Stromal cell of bone marrow (primary cell): Measurements from ENCODE around the gene SNRPF.
A peak's percentile ranks its signal among the peaks of the same experiment; 100 is the strongest.

ENCODE experiments used
- DNase-seq: peaks from one replicate; pipeline ENCODE4 v3.0.0-alpha.2; 2012; ENCODE audit warnings: low read depth

The SNRPF gene

DNA sequence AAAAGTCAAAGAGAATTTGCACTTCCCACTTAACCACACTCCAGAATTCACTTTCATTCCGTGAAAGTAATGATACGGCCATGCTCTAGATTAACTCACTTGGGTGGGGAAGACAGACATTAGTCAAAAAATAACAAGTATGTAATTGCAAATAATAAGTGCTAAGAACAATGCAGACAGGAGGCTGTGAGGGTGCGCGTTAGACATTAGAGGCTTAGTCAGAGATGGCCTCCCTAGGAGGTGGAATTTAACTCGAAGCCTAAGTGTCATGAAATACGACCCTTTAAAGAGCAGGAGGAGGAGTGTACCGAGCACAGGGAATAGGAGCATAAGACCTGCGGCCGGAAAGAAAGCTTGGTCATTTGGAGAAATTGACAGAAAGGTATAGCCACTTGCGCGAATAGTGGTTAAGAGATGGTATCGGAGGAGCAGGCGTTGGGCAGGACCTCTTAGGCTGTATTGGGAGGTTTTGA is 628 bp downstream of the SNRPF start:
- DNase-seq, result no peak

DNA sequence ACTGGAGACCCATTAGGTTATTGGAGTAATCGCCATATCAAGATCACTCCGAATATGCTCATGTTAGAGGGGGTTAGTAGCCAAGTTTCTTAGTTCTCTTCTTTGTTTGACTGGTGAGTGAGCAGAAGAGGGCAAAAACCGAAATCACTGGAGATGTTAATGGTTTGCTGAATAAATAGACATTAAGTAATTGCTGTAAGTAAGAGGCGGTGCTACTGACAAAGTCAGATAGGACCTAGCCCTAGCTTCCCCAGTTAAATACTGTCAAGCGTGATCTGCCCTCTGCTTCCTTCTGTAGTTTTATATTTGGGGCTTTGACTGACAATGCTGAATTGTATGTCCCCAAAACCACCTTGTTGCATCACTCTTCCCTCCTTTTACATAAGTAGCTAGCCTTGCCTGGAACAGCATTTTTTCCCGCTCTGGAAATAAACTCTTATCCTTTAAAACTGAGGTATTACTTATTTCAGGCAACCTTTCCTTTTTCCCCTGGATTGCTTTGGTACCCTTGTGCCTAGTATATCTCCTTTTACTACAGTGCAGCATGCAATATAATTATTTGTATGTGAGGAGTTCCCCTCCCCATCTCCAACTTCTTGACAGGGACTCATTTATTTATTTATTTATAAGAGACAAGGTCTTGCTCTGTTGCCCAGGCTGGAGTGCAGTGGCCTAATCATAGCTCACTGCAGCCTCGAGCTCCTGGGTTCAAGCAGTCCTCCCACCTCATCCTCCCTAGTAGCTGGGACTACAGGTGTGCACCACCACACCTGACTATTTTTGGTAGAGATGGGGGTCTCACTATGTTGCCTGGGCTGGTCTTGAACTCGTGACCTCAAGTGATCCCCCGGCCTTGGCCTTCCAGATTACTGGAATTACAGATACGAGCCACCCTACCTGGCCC is 1.4 kb downstream of the SNRPF start:
- DNase-seq, result no peak

DNA sequence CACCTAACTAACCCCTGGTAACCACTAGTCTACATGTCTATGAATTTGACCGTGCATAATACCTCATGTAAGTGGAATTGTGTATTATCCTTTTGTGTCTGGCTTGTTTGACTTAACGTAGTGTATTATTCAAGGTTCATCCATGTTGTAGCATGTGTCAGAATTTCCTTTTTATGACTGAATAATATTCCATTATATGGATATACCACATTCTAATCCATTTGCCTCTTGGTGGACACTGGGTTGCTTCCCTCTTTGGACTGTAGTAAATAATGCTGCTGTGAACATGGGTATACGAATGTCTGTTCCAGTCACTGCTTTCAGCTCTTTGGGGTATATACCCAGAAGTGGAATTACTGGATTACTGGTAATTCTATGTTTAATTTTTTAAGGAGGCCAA is 3.3 kb downstream of the SNRPF start:
- DNase-seq, result no peak

DNA sequence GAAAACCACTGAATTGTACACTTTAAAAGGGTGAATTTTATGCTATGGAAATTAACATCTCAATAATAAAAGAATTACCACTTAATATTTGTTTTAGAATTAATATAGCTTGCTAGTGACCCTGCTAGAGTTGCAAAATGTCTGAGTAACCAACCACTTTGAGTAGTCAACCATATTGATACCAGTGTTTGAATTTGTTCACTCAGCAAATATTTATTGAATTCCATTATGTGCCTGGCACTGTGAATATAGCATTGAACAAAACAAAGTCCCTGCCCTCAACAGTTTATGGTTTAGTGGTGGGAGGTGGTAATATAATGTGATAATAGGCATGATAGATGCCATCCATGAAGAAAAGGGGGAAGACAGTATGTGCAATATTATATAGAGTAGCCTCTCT is 4.6 kb downstream of the SNRPF start:
- DNase-seq, result no peak

DNA sequence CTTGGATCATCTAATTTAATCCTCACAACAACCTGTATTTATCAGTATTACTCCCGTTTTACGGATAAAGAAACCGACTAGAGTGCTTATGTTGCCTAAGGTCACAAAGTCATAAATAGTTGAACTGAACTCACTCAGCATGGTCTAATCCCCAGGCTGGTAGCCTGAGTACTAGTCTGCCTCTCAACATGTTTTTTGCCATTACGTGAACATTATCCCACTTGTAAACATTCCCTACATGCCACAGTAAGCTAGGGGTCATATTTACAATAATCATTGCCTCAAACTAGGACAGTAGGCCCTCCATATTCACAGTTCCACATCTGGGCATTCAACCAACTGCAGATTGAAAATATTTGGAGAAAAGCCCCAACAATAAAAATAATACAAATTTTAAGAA is 12.1 kb downstream of the SNRPF start:
- no peak for DNase-seq

DNA sequence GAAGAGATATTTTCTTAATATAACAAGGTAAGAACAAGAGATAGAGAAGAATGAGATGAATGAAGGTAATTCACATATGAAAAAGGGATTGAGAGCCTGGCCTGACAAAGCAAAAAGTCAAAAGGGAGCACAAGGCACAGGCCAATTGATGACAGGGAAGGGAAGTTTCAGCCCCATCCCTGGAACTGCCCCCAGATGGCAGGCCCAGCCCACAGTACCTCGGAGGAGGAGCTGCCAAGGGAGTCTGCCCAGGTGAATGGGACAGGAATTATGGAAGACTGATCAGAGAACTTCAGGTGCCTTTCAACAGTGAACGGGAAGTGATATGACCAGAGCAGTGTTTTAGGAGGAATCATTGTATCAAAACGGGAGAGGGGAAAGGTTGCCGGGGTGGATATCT is 15.7 kb downstream of the SNRPF start:
- DNase-seq, result no peak

DNA sequence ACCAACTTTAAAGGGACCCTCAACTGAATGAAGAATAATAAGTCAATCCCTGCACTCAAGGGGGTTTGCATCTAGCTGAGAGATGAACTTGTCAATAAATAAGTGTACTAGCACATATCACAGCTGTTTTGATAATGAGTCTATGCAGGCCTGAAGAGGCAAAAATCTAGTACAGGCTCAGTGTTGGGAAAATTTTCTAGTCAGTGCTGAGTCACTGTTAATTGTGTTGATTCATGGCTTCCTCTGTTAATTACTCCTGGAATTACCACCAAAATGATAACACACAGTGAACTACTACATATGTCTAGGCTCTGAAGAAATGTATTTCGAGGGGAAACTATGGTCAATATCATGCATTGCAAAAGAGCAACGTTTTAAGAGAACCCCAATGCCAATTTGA is 18.9 kb downstream of the SNRPF start:
- no peak for DNase-seq

DNA sequence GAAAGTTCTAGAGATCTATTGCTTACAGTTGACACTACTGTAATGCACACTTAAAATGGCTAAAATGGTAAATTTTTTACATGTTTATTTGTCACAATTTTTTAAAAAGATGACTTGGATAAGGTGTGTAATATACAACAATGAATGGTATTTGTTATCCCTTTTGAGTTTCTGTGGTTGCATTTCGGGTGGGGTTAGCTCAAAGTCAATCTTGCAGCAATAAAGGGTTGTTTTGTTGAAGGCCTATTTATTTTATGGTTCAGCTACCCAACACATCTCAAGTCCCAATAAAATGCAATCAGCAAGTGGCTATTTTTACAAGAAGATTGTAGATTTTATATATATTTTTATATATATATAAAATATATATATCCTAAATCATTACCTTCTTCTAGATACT is 22.1 kb downstream of the SNRPF start:
- no peak for DNase-seq

DNA sequence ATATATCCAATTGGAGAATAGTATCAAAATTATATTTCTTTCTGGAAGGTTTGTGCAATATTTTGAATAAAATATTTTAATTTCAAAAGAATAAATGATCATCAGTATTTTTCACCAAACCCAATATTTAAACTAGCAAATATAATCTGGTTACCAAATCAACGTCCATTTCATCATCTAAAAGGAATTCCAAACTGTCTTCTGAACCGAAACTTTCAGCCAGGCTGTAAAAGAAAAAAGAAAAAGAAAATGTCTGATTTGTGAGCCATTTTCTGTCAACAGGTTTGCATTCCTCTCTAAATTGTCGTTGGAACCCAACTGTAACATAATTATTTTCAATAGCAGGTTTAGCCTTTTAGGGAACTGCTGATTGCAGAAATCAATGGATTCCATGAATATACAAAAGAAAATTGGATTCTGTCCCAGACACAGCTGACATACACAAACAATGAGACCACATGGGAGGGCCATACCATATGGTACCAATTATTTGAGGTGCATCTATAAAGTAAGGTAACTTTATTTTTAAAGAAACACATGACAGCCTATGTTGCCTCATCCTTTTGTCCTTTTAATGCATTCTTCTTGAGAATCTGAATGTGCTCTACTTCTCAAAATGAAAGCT is 22.7 kb downstream of the SNRPF start:
- DNase-seq, result no peak

DNA sequence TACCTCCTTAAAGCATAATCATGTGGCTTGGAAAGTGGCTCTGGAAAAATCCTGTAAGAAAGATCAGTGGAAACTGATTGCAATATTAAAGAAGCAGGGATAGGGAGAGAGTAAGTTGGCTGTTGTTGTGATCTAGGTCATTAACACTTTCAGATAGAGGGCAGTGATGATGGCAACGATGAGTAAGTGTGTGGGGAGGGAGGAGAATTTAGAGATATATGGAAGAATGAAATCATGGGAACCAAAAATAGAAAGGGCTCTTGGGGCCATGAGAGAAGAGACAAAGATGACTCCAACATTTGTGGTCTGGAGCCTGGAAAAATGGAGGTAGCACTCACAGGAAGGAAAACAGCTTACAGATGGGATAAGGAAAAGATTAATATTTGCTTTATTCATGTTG is 23.3 kb downstream of the SNRPF start:
- peak; percentile 45 for DNase-seq

DNA sequence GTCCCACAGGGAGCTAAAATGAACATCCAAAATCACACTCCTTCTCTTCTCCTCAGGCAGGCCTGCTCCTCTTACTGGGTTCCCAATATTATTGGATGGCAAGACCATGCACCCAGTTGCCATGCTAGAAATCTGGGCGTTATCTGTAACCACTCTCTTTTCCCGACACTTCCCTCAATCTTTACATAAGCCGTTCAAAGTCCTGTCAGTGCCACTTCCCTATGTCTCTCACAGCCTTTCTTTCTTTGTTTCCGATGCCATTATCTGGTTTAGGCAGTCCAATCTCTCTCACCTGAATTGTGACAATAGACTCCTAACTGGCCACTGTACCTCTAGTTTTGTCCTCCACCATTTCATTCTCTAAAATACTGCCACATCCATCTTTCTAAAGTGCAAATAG is 24.1 kb downstream of the SNRPF start:
- no peak for DNase-seq

DNA sequence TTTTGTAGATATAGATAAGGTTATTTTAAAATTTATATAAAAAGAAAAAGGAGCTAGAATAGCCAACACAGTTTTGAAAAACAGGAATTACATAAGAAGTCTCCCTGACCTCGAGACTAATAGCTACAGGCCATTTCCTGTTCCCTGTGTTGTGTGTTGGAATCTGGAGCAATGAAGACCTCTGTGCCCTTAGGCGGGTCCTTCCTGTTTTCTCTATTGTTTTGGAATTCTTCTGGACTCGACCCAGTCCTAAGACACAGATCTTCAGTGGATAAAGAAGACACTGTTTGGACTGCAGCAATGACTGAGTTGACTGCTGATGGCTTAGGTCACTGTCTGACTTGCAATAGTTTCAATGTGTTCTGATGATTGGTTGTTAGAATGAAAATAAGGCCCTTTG is 26.2 kb downstream of the SNRPF start:
- no peak for DNase-seq

DNA sequence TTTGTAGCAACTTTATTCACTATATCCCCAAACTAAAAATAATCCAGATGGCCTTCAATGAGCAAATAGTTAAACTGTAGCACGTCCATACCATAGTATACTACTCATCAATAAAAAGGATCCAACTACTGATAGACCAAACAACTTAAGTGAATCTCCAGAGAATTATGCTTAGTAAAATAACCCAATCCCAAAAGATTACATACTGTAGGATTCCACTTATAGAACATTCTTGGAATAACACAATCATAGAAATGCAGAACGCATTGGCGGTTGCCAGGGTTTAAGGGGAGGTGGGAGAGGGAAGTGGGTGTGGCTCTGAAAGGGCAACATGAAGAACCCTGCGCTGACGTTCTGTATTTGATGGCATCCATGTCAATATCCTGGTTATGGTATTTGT is 28.6 kb downstream of the SNRPF start:
- no peak for DNase-seq

DNA sequence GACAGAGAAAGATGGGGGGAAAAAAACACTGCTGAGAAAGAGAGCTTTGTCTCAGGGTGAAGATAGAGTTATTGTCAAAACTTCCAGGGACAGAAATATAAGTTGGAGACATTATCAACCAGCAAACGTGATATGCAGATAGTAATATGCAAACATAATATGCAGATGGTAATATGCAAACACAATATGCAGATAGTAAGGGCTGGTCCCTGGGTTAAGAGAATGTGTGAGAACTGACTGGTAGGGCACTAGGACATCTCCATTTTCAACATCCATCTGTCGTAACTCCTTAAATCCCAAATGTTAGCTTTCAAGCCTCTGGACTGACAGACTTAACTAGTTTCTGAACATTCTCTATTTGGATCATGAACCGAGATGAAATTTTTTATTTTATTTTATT is 32.2 kb downstream of the SNRPF start:
- DNase-seq, result no peak

DNA sequence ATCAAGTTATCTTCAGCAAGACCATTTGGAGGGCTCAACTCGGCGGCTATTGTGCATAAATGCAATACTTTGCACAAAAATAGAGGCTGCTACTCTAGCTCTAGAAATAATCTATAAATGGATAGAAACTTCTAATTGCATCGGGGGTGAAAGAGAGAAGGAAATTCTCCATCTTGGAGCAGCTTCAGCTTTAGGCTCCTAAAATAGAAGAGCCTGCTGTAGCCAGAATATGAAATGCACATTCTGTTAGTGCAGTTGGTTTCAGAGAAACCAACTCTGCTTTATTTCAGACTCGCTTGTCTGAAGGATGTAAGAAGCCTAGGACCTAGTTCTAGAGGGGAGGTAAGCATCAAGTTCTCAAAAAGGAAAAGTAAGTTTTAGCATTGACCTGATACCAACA is 38.1 kb downstream of the SNRPF start:
- no peak for DNase-seq

DNA sequence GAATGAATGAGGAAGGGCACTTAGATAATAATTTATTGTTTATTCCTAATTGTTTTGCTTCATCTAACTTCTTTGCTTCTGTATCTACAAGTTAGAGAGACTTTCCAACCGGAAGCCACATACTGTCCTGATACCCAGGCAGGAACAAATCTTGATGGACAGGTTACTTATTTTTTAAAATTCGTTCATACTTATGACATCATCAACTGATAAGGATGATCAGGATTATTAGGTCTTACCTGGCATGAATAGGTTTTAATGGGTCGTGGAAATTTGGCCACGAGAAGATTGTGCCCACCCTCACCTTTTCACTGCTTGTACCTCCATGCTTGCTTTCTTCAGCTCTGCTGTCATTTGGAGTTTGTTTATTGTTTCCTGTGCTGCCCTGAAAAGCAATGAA is 39.3 kb downstream of the SNRPF start:
- no peak for DNase-seq

DNA sequence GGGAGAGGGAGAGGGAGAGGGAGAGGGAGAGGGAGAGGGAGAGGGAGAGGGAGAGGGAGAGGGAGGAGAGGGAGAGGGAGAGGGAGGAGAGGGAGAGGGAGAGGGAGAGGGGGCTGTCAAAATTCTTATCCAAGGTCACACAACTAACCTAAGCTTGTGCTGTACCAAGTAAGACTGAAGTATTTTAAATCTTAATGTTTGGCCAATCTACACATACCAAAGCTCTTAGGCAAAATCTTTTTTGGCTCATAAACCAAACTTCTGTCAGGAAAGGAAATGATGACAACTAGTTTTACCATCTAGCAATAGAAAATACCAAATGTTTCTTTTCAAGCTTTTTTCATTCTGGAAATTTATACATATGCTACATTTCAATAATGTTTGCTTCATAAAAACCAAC is 49.8 kb downstream of the SNRPF start:
- peak; percentile 57 for DNase-seq

DNA sequence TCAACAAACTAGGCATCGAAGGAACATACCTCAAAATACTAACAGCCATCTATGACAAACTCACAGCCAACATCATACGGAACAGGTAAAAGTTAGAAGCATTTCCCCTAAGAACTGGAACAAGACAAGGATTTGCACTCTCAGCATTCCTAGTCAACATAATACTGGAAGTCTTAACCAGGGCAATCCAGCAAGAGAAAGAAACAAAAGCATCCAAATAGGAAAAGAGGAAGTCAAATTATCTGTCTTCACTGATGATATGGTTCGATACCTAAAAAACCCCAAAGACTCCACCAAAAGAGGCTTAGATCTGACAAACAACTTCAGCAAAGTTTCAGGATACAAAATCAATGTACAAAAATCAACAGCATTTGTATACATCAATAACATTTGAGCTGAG is 51.1 kb downstream of the SNRPF start:
- DNase-seq, result no peak
